GM21381 (cell line): ENCODE data around the gene BTBD3.

Source experiments
- ATAC-seq: cut with Tn5 transposase; IDR thresholded peaks from one replicate; pipeline ENCODE4 v1.9.1; 2021; ENCODE audit warnings: mild to moderate bottlenecking, moderate library complexity; ENCODE audit not compliant: unreplicated experiment

Gene BTBD3

DNA sequence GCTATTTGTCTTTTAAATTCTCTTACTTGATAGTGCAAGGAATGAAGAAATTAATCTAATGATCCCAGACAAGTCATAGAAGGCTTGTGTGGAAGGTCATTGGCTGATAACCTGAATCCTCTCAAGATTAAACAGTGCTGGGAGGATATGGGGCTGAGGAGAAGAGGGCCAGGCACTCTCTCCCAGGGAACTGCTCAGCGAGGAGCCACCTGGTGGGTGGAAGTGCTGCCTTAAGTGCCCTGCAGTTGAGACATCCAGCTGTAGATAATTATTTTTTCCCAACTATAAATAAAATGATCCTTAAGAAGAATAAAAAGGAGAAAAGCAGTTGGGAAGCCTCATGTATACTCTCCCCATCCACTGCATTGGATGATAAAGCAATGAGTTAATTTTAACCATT, 47.9 kb downstream of the BTBD3 start:
- ATAC-seq, result no peak

DNA sequence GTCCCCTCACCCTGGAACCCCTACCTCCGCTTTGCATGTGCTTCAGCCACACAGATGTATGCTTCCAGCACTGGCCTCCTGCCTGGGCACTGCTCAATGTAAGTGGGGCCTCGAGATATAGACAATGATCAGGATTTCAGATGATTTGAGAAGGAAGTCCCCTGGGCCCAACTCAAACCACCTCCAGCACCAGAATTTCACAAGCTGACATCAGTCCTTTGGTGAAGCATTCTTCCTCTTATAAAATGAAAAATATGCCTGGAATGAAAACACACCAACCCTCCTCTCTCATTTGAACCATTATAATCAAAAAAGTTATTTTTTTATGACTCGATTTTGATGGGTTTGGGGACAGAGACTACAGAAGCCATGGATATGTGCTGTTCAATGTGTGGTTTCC, 48.5 kb downstream of the BTBD3 start:
- ATAC-seq, result no peak

DNA sequence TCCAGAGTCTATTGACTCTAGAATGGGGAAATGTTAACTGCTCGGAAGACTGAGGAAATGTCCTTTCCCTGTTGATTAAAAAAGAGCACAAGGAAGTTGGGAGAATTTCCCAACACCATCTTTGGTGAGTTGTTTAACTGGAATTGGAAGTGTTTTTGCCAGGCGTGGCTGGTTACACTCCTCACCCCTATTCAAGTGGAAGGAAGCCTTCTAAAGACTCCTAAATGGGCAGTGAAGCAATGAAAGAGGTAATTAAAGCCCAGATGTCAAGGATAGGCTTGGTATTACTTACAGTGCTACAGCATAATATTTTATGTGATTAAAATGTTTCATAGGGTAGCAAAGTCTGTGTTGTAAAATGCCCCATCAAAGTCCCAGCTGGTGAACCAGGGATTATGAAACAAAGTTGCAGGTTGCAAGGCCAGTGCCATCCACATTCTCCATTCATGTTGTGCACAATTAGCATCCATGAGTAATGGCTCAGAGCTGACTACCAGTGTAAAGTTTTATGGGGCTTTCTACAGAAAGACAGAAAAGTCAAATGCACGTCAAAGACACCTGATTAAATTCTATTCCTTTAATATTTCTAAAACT, 52.6 kb downstream of the BTBD3 start:
- no peak for ATAC-seq

DNA sequence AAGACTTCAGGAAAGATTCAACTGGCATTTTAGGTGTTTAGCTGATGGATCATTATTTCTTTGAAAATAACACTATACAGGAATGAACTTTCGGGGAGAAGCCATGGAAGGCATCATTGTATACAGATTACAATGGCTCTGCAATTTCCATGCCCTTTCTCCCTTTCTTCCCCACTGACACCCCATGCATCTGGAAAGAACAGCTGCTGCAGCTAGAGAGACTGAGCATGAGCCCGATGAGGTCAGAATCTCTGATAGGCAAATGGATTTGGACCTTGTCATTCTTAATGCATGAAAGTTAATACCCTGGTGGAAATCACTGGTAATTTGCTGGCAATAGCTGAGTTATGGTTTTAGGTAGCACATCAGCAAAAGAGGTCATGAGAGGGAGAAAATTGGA, 54.8 kb downstream of the BTBD3 start:
- no peak for ATAC-seq
